Stimulated activated CD8-positive, alpha-beta memory T cell treated with anti-CD3 and anti-CD28 coated beads, Interleukin-15, amount 100 ng/mL, for 24 hours (primary cell): ENCODE measurements around the gene MRPL14.
A peak's percentile ranks its signal among the peaks of the same experiment; 100 is the strongest.
"Not testable (repeated sequence)": the region's sequence is repeated elsewhere in the genome, so short reads cannot be mapped to it uniquely, and the experiment has no call there.

Source experiments
- DNase-seq: peaks from one replicate; pipeline ENCODE4 v3.0.0-alpha.2; 2020; ENCODE audit warnings: low read depth

Gene MRPL14

GRCh38 chr6:44097782-44098317, 29.4 kb downstream of the MRPL14 start:
- no peak for DNase-seq

GRCh38 chr6:44096612-44097011, 30.6 kb downstream of the MRPL14 start:
- peak; percentile 32 for DNase-seq

GRCh38 chr6:44095243-44095623, 32.0 kb downstream of the MRPL14 start:
- not testable (repeated sequence) for DNase-seq

GRCh38 chr6:44094403-44095242, 32.6 kb downstream of the MRPL14 start:
- DNase-seq, result no peak

- DNase-seq, result no peak
Observed at GRCh38 chr6:44093750-44094402, 33.4 kb downstream of the MRPL14 start.

GRCh38 chr6:44093066-44093465, 34.2 kb downstream of the MRPL14 start:
- DNase-seq, result no peak

GRCh38 chr6:44091981-44092884, 35.0 kb downstream of the MRPL14 start:
- no peak for DNase-seq

GRCh38 chr6:44091356-44091755, 35.9 kb downstream of the MRPL14 start:
- not testable (repeated sequence) for DNase-seq

GRCh38 chr6:44090465-44090864, 36.8 kb downstream of the MRPL14 start:
- no peak for DNase-seq

- DNase-seq, result no peak
Observed at GRCh38 chr6:44088827-44089590, 38.2 kb downstream of the MRPL14 start.

- DNase-seq, result no peak
Observed at GRCh38 chr6:44087623-44088022, 39.6 kb downstream of the MRPL14 start.

GRCh38 chr6:44086931-44087574, 40.2 kb downstream of the MRPL14 start:
- no peak for DNase-seq

GRCh38 chr6:44085219-44085618, 42.0 kb downstream of the MRPL14 start:
- DNase-seq, result no peak

GRCh38 chr6:44084231-44085014, 42.8 kb downstream of the MRPL14 start:
- DNase-seq, result no peak

GRCh38 chr6:44082872-44083321, 44.4 kb downstream of the MRPL14 start:
- DNase-seq, result no peak

GRCh38 chr6:44081753-44082152, 45.5 kb downstream of the MRPL14 start:
- DNase-seq, result no peak

- no peak for DNase-seq
Observed at GRCh38 chr6:44080561-44081521, 46.4 kb downstream of the MRPL14 start.

- no peak for DNase-seq
Observed at GRCh38 chr6:44079672-44080071, 47.6 kb downstream of the MRPL14 start.
